ENCODE data around the gene QRFP.
A peak's percentile ranks its signal among the peaks of the same experiment; 100 is the strongest.

The QRFP gene

GRCh38 chr9:130893341-130894101 is 3.1 kb downstream of the QRFP start:
- TF ChIP-seq ZNF768 (tag by site-specific recombination; IDR thresholded peaks at IDR 0.05) (no peak), SALL2 (tag by site-specific recombination; IDR thresholded peaks at IDR 0.05; ENCODE audit: borderline replicate concordance) (no peak), ZNF501 (tag by site-specific recombination; IDR thresholded peaks at IDR 0.05) (no peak), ZNF654 (tag by site-specific recombination; IDR thresholded peaks at IDR 0.05; ENCODE audit: low read depth) (0 out of 2 replicates have a peak, but pooled peaks have one; percentile 4), REST (tag by site-specific recombination; IDR thresholded peaks at IDR 0.05) (no peak)
- TF ChIP-seq, protein P1, sequence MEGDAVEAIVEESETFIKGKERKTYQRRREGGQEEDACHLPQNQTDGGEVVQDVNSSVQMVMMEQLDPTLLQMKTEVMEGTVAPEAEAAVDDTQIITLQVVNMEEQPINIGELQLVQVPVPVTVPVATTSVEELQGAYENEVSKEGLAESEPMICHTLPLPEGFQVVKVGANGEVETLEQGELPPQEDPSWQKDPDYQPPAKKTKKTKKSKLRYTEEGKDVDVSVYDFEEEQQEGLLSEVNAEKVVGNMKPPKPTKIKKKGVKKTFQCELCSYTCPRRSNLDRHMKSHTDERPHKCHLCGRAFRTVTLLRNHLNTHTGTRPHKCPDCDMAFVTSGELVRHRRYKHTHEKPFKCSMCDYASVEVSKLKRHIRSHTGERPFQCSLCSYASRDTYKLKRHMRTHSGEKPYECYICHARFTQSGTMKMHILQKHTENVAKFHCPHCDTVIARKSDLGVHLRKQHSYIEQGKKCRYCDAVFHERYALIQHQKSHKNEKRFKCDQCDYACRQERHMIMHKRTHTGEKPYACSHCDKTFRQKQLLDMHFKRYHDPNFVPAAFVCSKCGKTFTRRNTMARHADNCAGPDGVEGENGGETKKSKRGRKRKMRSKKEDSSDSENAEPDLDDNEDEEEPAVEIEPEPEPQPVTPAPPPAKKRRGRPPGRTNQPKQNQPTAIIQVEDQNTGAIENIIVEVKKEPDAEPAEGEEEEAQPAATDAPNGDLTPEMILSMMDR (tag by site-specific recombination; IDR thresholded peaks at IDR 0.05): peak; percentile 53
- CTCF ChIA-PET: interaction anchor here (0.6 to 2.9 kb wide), 12 partner anchors 24 to 211 kb away, joined by 3 to 13 read pairs (median 6); no protein-coding TSS in a partner anchor
- Histone ChIP-seq H3K36me3 (ENCODE audit: control insufficient read depth in 2 of 2, insufficient read depth in 1 of 2, low read length in 2 of 2) (peaks cover 0 to 41% of the 10 kb centered on the region in 2 experiments; a peak in 1 of 3 replicates), H3K9me3 (ENCODE audit: control insufficient read depth, insufficient read depth, low read depth, low read length) (no peaks in the 10 kb centered on the region), H3K4me3 (ENCODE audit: low read depth, low read length) (no peak overlapping the region), H3K27ac (ENCODE audit: extremely low read depth, low read depth, low read length) (no peak overlapping the region), H3K4me1 (ENCODE audit: control insufficient read depth, insufficient read depth, low read length) (no peaks in the 10 kb centered on the region)
- POLR2A ChIA-PET: interaction anchor here (1.0 kb wide), 1 partner anchor 46 kb away, joined by 3 read pairs; no protein-coding TSS in a partner anchor

- CTCF ChIA-PET: interaction anchor here (0.6 to 4.9 kb wide), 8 partner anchors 23 to 163 kb away, joined by 3 to 31 read pairs (median 10); no protein-coding TSS in a partner anchor
- Histone ChIP-seq H3K36me3 (ENCODE audit: control insufficient read depth in 2 of 2, insufficient read depth in 1 of 2, low read length in 2 of 2) (peaks cover 0 to 49% of the 10 kb centered on the region in 2 experiments; a peak in 1 of 3 replicates), H3K27ac (ENCODE audit: extremely low read depth, low read depth, low read length) (no peak overlapping the region), H3K4me3 (ENCODE audit: low read depth, low read length) (no peak overlapping the region), H3K9me3 (ENCODE audit: control insufficient read depth, insufficient read depth, low read depth, low read length) (no peaks in the 10 kb centered on the region), H3K4me1 (ENCODE audit: control insufficient read depth, insufficient read depth, low read length) (no peaks in the 10 kb centered on the region)
- POLR2A ChIA-PET: interaction anchor here (1.0 kb wide), 1 partner anchor 47 kb away, joined by 3 read pairs; no protein-coding TSS in a partner anchor
- TF ChIP-seq PATZ1 (tag by site-specific recombination; IDR thresholded peaks at IDR 0.05): no peak
- no peak for TF ChIP-seq ZNF366 (tag by site-specific recombination; conservative IDR thresholded peaks at IDR 0.05)
- no peak for TF ChIP-seq ZNF548 (tag by site-specific recombination; IDR thresholded peaks at IDR 0.05)
- no peak for TF ChIP-seq HOXA7 (CRISPR knock-in tag; IDR thresholded peaks at IDR 0.05; ENCODE audit: borderline replicate concordance)
- TF ChIP-seq, protein P2, sequence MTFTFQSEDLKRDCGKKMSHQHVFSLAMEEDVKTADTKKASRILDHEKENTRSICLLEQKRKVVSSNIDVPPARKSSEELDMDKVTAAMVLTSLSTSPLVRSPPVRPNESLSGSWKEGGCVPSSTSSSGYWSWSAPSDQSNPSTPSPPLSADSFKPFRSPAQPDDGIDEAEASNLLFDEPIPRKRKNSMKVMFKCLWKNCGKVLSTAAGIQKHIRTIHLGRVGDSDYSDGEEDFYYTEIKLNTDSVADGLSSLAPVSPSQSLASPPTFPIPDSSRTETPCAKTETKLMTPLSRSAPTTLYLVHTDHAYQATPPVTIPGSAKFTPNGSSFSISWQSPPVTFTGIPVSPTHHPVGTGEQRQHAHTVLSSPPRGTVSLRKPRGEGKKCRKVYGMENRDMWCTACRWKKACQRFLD (tag by site-specific recombination; IDR thresholded peaks at IDR 0.05): no peak
- TF ChIP-seq, protein P3, sequence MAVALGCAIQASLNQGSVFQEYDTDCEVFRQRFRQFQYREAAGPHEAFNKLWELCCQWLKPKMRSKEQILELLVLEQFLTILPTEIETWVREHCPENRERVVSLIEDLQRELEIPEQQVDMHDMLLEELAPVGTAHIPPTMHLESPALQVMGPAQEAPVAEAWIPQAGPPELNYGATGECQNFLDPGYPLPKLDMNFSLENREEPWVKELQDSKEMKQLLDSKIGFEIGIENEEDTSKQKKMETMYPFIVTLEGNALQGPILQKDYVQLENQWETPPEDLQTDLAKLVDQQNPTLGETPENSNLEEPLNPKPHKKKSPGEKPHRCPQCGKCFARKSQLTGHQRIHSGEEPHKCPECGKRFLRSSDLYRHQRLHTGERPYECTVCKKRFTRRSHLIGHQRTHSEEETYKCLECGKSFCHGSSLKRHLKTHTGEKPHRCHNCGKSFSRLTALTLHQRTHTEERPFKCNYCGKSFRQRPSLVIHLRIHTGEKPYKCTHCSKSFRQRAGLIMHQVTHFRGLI (tag by site-specific recombination; IDR thresholded peaks at IDR 0.05): no peak
- TF ChIP-seq ZSCAN30 (tag by site-specific recombination; IDR thresholded peaks at IDR 0.05): no peak
- TF ChIP-seq ZNF558 (tag by site-specific recombination; IDR thresholded peaks at IDR 0.05): no peak
- no peak for TF ChIP-seq GFI1B (tag by site-specific recombination; IDR thresholded peaks at IDR 0.05)
- TF ChIP-seq, protein P4, sequence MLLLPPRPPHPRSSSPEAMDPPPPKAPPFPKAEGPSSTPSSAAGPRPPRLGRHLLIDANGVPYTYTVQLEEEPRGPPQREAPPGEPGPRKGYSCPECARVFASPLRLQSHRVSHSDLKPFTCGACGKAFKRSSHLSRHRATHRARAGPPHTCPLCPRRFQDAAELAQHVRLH (tag by site-specific recombination; IDR thresholded peaks at IDR 0.05): no peak
- TF ChIP-seq ZNF239 (tag by site-specific recombination; IDR thresholded peaks at IDR 0.05): no peak
Measured at GRCh38 chr9:130892477-130893304, 3.9 kb downstream of the QRFP start.

Measured in HEK293 (cell line).